ENCODE measurements around the gene PCGF3.

GRCh38 chr4:733631-733980 lies 28.0 kb downstream of the PCGF3 start:
- TF ChIP-seq YY1 (IDR thresholded peaks at IDR 0.05; ENCODE audit: insufficient read depth, insufficient read length): no peak
- TF ChIP-seq SUZ12 (IDR thresholded peaks at IDR 0.05; ENCODE audit: extremely low read depth, insufficient read depth, insufficient read length): no peak
- no peak for TF ChIP-seq ZNF274 (IDR thresholded peaks at IDR 0.05; ENCODE audit: low read depth, low read length)
